ENCODE results near the gene FAM234A.

Gene FAM234A

DNA sequence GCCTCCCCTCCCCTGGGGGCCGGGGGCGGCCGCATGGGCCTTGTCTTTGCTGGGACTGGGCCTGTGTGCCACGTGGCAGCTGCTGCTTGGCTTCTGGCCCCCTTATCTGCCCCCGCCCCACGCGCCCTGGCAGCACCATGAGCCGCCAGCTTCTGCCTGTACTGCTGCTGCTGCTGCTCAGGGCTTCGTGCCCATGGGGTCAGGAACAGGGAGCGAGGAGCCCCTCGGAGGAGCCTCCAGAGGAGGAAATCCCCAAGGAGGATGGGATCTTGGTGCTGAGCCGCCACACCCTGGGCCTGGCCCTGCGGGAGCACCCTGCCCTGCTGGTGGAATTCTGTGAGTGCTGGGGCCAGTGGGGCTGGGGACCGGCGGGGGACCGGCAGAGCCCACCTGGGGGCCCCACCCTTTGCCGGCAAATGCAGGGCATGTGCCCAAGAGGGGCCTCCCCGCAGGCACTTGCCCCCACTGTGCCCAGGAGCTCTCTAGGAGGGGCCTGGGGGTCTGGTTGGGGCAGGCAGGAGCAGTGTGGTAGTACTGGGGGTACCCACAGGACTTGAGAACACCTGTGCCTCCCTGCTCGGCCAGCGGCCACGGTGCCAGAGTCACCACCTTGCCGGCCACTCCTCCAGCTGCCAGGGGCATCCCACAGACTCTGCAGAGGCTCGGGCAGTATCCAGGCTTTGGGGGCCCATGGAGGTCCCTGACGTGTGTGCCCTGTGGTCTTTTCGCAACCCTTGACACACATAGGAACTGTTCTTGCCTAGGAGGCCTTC lies 48.6 kb downstream of the FAM234A start, which contains the start of gene PDIA2:
PDIA2 (plus strand) TSS at position 132 of the 773 bp plus-strand sequence; CDS start at position 138, 6 bp downstream.
- DNase-seq = no peak

DNA sequence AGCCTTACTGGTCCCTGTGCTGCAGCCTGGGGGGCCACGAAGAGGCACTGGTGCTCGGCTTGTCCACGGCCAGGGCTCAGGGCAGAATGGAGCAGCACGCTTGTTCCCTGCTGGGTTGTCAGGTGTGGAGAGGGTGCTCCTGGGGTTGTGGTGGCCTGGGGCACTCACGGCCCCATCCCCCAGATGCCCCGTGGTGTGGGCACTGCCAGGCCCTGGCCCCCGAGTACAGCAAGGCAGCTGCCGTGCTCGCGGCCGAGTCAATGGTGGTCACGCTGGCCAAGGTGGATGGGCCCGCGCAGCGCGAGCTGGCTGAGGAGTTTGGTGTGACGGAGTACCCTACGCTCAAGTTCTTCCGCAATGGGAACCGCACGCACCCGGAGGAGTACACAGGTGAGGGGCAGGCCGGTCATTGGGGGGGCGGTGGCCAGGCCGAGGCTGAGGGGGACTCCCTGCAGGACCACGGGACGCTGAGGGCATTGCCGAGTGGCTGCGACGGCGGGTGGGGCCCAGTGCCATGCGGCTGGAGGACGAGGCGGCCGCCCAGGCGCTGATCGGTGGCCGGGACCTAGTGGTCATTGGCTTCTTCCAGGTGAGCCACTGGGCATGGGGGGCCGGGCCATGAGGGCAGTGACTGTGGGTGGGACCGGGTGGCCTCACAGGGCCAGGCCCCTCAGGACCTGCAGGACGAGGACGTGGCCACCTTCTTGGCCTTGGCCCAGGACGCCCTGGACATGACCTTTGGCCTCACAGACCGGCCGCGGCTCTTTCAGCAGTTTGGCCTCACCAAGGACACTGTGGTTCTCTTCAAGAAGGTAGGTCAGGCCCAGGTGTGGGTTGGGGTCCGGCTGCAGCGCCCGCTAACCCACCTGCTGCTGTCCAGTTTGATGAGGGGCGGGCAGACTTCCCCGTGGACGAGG lies 49.8 kb downstream of the FAM234A start:
- no peak for DNase-seq

- no peak for DNase-seq
These were observed 50.8 kb downstream of the FAM234A start for GRCh38 chr16:285146-286055.

GRCh38 chr16:286491-287297 lies 52.1 kb downstream of the FAM234A start:
- no peak for DNase-seq

DNA sequence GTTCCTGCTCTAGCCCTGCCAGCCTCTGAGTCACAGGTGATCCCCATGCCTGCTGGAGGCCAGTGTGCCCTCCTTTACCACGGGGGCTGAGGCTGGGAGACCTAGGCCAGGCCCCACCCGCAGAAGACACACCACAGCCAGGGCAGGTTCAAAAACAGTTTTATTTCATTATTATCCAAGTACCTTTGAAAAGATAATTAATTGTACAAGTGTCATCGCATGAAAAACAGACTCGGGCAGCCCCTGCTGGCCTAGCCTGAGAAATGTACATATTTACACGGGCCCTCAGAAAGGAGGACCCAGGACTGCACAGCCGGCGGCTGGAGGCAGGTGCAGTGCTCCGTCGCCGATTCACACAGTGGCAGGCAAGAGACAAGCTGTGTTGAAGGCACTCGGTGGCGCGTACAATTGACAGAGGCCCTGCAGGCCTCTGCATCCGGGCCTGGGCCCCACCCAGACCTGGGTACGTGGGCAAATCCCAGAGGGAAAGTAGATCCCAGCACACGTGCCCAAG lies 52.7 kb downstream of the FAM234A start:
- no peak for DNase-seq

- DNase-seq = no peak
These were observed 53.6 kb downstream of the FAM234A start for GRCh38 chr16:287981-288920.

DNA sequence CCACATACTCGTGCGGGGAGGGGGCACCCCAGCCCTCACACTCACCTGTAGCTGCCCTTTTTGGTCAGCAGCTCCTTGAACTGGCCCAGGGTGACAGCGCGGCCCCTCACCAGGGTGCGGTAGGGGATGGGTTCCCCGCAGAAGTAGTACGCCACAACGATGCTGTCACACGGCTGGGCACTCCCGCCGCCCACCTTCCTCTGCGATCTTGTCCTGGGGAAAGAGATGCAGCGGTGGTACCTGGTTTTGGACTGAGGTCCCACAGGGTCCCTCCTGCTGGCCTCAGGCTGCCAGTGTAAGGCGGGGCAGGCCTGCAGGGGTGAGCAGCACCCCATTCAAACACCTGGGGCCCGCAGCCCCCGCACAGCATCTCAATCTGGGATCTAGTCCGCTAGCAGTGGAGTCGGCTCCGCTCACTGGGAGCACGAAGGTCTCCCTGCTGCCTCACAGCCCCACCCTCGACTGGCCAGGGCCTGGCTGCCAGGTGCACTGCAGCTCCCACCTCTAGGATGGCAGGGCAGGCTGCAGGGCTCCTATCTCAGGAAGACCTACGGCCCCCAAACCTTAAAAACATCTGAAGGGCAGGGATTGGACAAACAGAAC lies 54.9 kb downstream of the FAM234A start:
- DNase-seq = no peak

GRCh38 chr16:290015-290680 lies 55.5 kb downstream of the FAM234A start:
- DNase-seq = no peak

DNA sequence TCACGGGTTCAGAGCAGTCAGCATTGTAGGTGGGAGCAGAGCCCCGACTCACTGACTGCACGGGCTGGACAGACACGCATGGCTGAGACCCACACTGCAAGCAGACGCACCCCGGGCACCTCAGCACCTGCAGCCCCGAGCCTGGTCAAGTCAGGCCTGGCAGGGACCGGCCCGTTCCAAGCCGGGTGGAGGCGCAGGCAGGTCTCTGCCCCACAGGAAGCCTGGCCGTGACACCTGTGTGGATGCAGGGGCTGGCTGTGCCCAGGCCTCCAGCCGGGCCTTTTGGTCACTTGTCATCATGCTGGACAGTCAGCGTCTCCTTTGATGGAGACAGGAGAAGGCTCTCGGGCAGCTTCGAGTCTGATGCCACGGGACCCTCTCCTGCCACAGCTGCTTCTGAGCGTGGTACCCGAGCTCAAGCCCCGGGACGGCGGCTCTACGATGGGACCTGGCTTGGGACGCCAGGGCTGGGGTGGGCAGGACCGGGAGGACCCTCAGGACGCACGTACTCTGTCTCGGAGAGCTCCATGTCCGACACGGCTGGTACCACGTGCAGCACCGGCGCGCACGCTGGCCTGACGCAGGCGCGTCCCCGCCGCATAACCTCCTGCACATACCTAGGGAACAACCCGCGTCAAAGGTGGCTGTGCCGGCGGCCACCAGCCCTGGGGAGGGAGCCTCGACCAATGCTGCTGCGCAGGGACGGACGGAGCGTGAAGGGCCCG lies 56.2 kb downstream of the FAM234A start:
- no peak for DNase-seq

- DNase-seq = no peak
These were observed 56.9 kb downstream of the FAM234A start for GRCh38 chr16:291539-291938.

DNA sequence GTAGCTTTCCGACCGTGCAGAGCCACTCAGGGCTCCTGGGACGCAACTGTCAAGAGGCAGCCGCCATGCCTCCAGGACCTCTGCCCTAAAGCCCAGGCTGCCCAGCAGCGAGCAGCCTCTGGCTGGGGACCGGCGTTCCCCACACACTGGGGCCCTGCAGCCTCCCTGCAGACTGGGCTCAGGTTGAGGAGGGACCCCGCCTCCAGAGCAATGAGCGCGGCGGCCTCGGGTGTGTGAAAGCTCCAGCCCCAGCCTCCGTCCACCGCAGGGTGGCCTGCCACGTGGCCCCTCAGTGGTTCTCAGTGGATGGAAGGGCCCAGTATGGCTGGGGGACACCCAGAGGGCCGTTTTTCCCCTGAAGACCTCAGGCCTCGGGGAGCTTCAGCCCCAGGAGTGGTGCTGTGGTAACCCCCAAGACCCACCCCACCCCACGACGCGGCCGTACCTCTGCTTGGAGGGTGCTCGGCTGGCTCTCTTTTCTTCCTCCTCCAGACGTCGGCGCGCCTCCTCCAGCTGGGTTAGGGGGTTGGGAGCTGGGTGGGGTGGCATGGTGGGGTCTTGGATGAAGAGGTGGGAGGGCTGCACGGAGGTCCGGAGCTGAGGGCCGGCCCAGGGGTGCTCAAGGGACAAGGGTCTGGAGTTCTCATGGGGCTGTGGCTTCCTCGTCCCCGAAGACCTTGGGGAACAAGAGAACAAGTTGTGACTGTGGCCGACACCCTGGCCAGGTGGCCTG lies 58.6 kb downstream of the FAM234A start:
- DNase-seq = no peak

DNA sequence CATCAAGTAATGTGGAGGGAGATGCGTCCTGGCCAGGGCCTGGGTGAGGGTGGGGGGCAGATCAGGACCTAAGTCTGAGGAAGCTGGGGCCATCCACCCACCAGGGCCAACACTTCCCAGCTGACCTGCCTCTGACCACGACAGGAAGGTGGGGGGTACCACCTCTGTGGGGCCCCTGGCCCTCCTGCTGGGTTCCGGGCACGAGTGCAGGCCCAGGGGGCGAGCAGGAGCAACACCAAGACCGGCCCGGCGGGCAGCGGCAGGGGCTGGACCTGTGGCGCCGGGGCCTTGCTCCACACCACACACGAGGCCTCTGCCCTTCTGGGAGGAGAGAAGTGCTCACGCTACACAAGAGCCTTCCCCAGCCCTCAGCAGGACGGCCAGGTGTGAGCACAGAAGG lies 61.7 kb downstream of the FAM234A start:
- no peak for DNase-seq

GRCh38 chr16:296806-297510 lies 62.3 kb downstream of the FAM234A start:
- no peak for DNase-seq

- DNase-seq = no peak
These were observed 63.2 kb downstream of the FAM234A start for GRCh38 chr16:297832-298231.

GRCh38 chr16:301235-301634 lies 66.6 kb downstream of the FAM234A start:
- no peak for DNase-seq

GRCh38 chr16:301950-302349 lies 67.3 kb downstream of the FAM234A start:
- DNase-seq = no peak

DNA sequence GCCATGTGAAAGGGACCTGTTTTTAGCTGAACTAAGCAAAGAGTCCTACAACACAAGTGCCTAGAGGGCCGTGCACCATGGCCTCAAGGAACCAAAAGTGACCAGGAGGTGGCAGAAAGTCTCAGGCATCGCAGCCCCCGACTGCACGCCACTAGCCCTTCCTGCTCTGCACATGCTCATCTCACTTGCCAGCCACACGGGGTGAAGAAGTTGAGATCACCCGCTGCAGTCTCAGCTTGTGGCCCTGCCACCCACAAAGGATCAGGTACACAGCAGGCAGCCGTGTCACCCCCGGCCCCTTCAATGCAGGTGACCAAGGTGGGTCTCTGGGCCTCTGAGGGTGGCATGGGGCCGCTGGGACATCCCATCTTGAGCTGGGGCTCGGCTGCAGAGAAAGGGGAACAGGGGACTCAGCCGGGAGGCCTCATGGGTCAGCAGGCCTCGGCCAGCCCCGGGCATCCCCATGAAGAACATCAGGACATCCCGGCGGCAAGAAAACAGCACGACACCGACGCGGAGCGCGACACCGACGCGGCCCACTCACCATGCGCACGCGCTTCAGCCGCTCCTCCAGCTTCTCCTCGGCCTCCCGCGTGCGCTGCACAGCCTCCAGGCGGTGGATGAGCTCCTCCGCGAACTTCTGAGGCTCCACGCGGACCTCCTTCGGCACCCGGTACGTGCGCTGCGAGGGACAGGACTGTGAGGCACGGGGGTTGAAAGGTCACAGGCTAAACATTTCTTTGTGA lies 69.3 kb downstream of the FAM234A start:
- DNase-seq = no peak

Data from eye (tissue), 1 donor.